ENCODE measurements around the gene GADL1. TPM values are rescaled to one million over a fixed set of nuclear protein-coding genes. Genes with fewer than 3 reads are reported as not detected.

The GADL1 gene
- total RNA-seq, 4 donors from 2014 or later = 0.13 to 0.55 (median 0.42) TPM

- ATAC-seq (no peak), DNase-seq (no peak)
- H3K27me3 ChIP-seq = no peaks in the 10 kb centered on the region
- no peaks in the 10 kb centered on the region for H3K4me1 ChIP-seq
- H3K36me3 ChIP-seq = no peaks in the 10 kb centered on the region
- TF ChIP-seq CTCF (IDR thresholded peaks at IDR 0.05 in 4 of 5, conservative IDR thresholded peaks at IDR 0.05 in 1 of 5) (no peak), POLR2A (IDR thresholded peaks at IDR 0.05) (no peak)
- intact Hi-C loops (cut with DNase I; ENCODE audit: low total_unique reads) (no loop called here), in situ Hi-C loops (cut with MboI; ENCODE audit: low sequenced_read_pairs in 4 of 4) (no loop called here)
- H3K4me3 ChIP-seq = no peak overlapping the region
- no peaks in the 10 kb centered on the region for H3K9me3 ChIP-seq
- no peak overlapping the region for H3K27ac ChIP-seq
Measured at GRCh38 chr3:30924763-30925162, 30.3 kb upstream of the GADL1 start.

GRCh38 chr3:30919564-30919963 lies 25.1 kb upstream of the GADL1 start:
- intact Hi-C loops (cut with DNase I; ENCODE audit: low total_unique reads) (no loop called here), in situ Hi-C loops (cut with MboI; ENCODE audit: low sequenced_read_pairs in 4 of 4) (no loop called here)
- TF ChIP-seq POLR2A (IDR thresholded peaks at IDR 0.05) (no peak), CTCF (IDR thresholded peaks at IDR 0.05 in 4 of 5, conservative IDR thresholded peaks at IDR 0.05 in 1 of 5) (no peak)
- DNase-seq = no peak
- Histone ChIP-seq H3K36me3 (no peaks in the 10 kb centered on the region), H3K4me1 (peaks cover 0 to 4% of the 10 kb centered on the region in 2 donors), H3K4me3 (no peak overlapping the region), H3K27ac (no peak overlapping the region), H3K27me3 (no peaks in the 10 kb centered on the region), H3K9me3 (no peaks in the 10 kb centered on the region)
- no peak for ATAC-seq

DNA sequence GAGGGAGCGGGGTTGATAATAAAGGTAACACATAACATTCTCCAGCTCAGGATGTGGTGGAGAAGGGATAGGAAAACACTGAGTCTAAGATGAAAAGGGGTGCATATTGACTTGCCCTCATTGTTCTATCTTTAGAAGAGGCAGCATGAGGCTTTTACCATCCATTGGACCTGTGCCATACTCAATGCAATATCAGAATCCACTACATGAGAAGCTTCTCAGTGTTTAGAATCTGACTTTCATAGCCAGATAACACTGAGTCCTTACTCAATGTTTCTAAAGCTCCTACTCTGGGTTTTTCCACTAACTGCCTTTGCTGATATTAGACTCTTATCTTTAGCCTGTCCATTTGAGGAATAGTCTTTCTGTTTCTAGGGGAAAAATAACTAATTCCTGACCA lies 24.3 kb upstream of the GADL1 start:
- H3K4me1 ChIP-seq = peaks cover 0 to 4% of the 10 kb centered on the region in 2 donors
- DNase-seq (no peak), ATAC-seq (no peak)
- H3K9me3 ChIP-seq = no peaks in the 10 kb centered on the region
- no peak overlapping the region for H3K4me3 ChIP-seq
- intact Hi-C loops (cut with DNase I; ENCODE audit: low total_unique reads) (no loop called here), in situ Hi-C loops (cut with MboI; ENCODE audit: low sequenced_read_pairs in 4 of 4) (no loop called here)
- H3K27ac ChIP-seq = no peak overlapping the region
- TF ChIP-seq CTCF (IDR thresholded peaks at IDR 0.05 in 4 of 5, conservative IDR thresholded peaks at IDR 0.05 in 1 of 5) = no peak
- no peak for TF ChIP-seq POLR2A (IDR thresholded peaks at IDR 0.05)
- no peaks in the 10 kb centered on the region for H3K36me3 ChIP-seq
- H3K27me3 ChIP-seq = no peaks in the 10 kb centered on the region

- in situ Hi-C loops (cut with MboI; ENCODE audit: low sequenced_read_pairs in 4 of 4) (no loop called here), intact Hi-C loops (cut with DNase I; ENCODE audit: low total_unique reads) (no loop called here)
- Histone ChIP-seq H3K36me3 (no peaks in the 10 kb centered on the region), H3K9me3 (no peaks in the 10 kb centered on the region), H3K27ac (no peak overlapping the region), H3K4me1 (peaks cover 0 to 4% of the 10 kb centered on the region in 2 donors), H3K4me3 (no peak overlapping the region), H3K27me3 (no peaks in the 10 kb centered on the region)
- no peak for ATAC-seq
- DNase-seq = no peak
- TF ChIP-seq CTCF (IDR thresholded peaks at IDR 0.05 in 4 of 5, conservative IDR thresholded peaks at IDR 0.05 in 1 of 5) (no peak), POLR2A (IDR thresholded peaks at IDR 0.05) (no peak)
Measured at GRCh38 chr3:30915782-30916181, 21.3 kb upstream of the GADL1 start.

DNA sequence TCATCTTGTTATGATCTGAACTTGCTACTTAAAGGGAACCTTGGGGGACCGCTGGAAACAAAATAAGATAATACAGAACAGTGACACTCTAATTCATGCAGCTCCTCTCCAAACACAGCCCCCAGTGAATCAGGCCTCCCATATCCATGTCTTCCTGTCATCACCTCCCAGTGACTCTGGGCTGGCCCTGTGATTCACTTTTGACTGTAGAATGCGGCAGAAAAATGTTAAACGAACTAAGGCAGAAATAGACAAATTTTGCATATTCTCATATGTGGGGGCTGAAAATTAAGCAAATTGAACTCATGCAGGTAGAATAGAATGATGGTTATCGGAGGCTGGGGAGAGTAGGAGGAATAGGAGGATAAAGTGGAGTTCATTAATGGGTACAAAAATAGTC lies 20.2 kb upstream of the GADL1 start:
- intact Hi-C loops (cut with DNase I; ENCODE audit: low total_unique reads) (no loop called here), in situ Hi-C loops (cut with MboI; ENCODE audit: low sequenced_read_pairs in 4 of 4) (no loop called here)
- Histone ChIP-seq H3K4me1 (peaks cover 0 to 4% of the 10 kb centered on the region in 2 donors), H3K9me3 (no peaks in the 10 kb centered on the region), H3K36me3 (no peaks in the 10 kb centered on the region), H3K27me3 (no peaks in the 10 kb centered on the region), H3K4me3 (no peak overlapping the region), H3K27ac (no peak overlapping the region)
- no peak for ATAC-seq
- TF ChIP-seq POLR2A (IDR thresholded peaks at IDR 0.05) (no peak), CTCF (IDR thresholded peaks at IDR 0.05 in 4 of 5, conservative IDR thresholded peaks at IDR 0.05 in 1 of 5) (no peak)
- DNase-seq = no peak

All from gastrocnemius medialis (tissue), 4 donors.